GM23338 (cell line): ENCODE data around the gene GPR37. TPM values are rescaled to one million over a fixed set of nuclear protein-coding genes. Genes with fewer than 3 reads are reported as not detected.

Experiments
- ATAC-seq: fragments of 200-7000 bp; cut with Tn5 transposase; 3 replicates; pipeline ENCODE4 v1.9.1; 2020
- DNase-seq: peaks from one replicate; pipeline ENCODE4 v3.0.0-alpha.2; 2015; ENCODE audit warnings: low spot score
- H2AFZ ChIP-seq: fragments of 200-600 bp; sonication (generic); 2 replicates; pipeline ENCODE4 v1.8.0; 2016; ENCODE audit warnings: antibody characterized with exemption, mild to moderate bottlenecking, moderate library complexity
- H3F3A ChIP-seq: fragments of 200-600 bp; sonication (generic); replicated peaks from 2 replicates; pipeline ENCODE4 v1.8.0; 2017; ENCODE audit warnings: antibody characterized with exemption, mixed run types, low read depth
- H3K27ac ChIP-seq: fragments of 200-600 bp; sonication (generic); 2 replicates; pipeline ENCODE4 v1.6.1; 2016; ENCODE audit warnings: low read depth
- H3K27me3 ChIP-seq: fragments of 200-600 bp; sonication (generic); 2 replicates; pipeline ENCODE4 v1.8.0; 2016; ENCODE audit warnings: mild to moderate bottlenecking, mixed run types, moderate library complexity; ENCODE audit not compliant: insufficient read depth
- H3K36me3 ChIP-seq: fragments of 200-600 bp; sonication (generic); 2 replicates; pipeline ENCODE4 v1.8.0; 2016; ENCODE audit warnings: mild to moderate bottlenecking; ENCODE audit not compliant: insufficient read depth
- H3K4me1 ChIP-seq: fragments of 200-600 bp; sonication (generic); 2 replicates; pipeline ENCODE4 v1.8.0; 2016; ENCODE audit warnings: mild to moderate bottlenecking, moderate library complexity; ENCODE audit not compliant: insufficient read depth
- H3K4me2 ChIP-seq: fragments of 200-600 bp; sonication (generic); 2 replicates; pipeline ENCODE4 v1.7.1; 2017; ENCODE audit warnings: mixed run types
- H3K4me3 ChIP-seq: fragments of 200-600 bp; sonication (generic); 2 replicates; pipeline ENCODE4 v1.6.1; 2016; ENCODE audit warnings: mixed run types
- H3K79me2 ChIP-seq: fragments of 200-600 bp; sonication (generic); replicated peaks from 2 replicates; pipeline ENCODE4 v1.8.0; 2017; ENCODE audit warnings: mild to moderate bottlenecking; ENCODE audit not compliant: insufficient read depth
- H3K9me2 ChIP-seq: fragments of 200-600 bp; sonication (generic); 2 replicates; pipeline ENCODE4 v1.8.0; 2017; ENCODE audit not compliant: insufficient read depth
- H4K20me1 ChIP-seq: fragments of 200-600 bp; sonication (generic); replicated peaks from 2 replicates; pipeline ENCODE4 v1.8.0; 2017; ENCODE audit warnings: mild to moderate bottlenecking; ENCODE audit not compliant: insufficient read depth
- H3K27ac Mint-ChIP-seq: 2 replicates; pipeline ENCODE4 v1.8.0; 2020; ENCODE audit warnings: inconsistent platforms, mild to moderate bottlenecking, moderate library complexity, mixed read lengths
- H3K27me3 Mint-ChIP-seq: 3 replicates; pipeline ENCODE4 v1.8.0; 2022; ENCODE audit warnings: low read depth, mild to moderate bottlenecking, moderate library complexity, mixed read lengths, inconsistent platforms; ENCODE audit not compliant: insufficient read depth, poor library complexity
- H3K36me3 Mint-ChIP-seq: 3 replicates; pipeline ENCODE4 v1.8.0; 2021; ENCODE audit warnings: low read depth, mild to moderate bottlenecking, inconsistent platforms, moderate library complexity, mixed read lengths
- H3K4me1 Mint-ChIP-seq: 3 replicates; pipeline ENCODE4 v1.8.0; 2020; ENCODE audit warnings: mild to moderate bottlenecking, inconsistent platforms, mixed read lengths
- H3K4me3 Mint-ChIP-seq: 3 replicates; pipeline ENCODE4 v1.8.0; 2021; ENCODE audit warnings: moderate library complexity, mild to moderate bottlenecking, inconsistent platforms, mixed read lengths
- H3K9me3 Mint-ChIP-seq: 3 replicates; pipeline ENCODE4 v1.8.0; 2020; ENCODE audit warnings: moderate library complexity, mild to moderate bottlenecking, inconsistent platforms, mixed read lengths
- CREB1 ChIP-seq: fragments of 250-450 bp; sonication (Bioruptor Pico); IDR thresholded peaks from 2 replicates; pipeline ENCODE4 v1.5.0; 2020; ENCODE audit warnings: low read depth, mild to moderate bottlenecking, moderate library complexity
- CTCF ChIP-seq, 2 experiments: fragments of 200-600 bp in 1 of 2; sonication (generic) in 1 of 2; conservative IDR thresholded peaks; 2 replicates each; pipeline versions ENCODE4 v1.5.1 to v1.6.1; 2016 to 2017; ENCODE audit warnings: antibody characterized with exemption in 2 of 2, low read depth in 2 of 2, mild to moderate bottlenecking in 2 of 2, moderate library complexity in 1 of 2
- ETS1 ChIP-seq: IDR thresholded peaks from 2 replicates; pipeline ENCODE4 v1.6.1; 2016; ENCODE audit warnings: antibody characterized with exemption
- EZH2 ChIP-seq: fragments of 200-600 bp; sonication (generic); IDR thresholded peaks from one replicate; pipeline ENCODE4 v1.8.0; 2017; ENCODE audit warnings: antibody characterized with exemption, mild to moderate bottlenecking, low read depth; ENCODE audit not compliant: unreplicated experiment
- EZH2phosphoT487 ChIP-seq: fragments of 200-600 bp; sonication (generic); IDR thresholded peaks from one replicate; pipeline ENCODE4 v1.8.1; 2018; ENCODE audit warnings: antibody characterized with exemption; ENCODE audit not compliant: unreplicated experiment
- JUNB ChIP-seq: IDR thresholded peaks from one replicate; pipeline ENCODE4 v1.6.1; 2016; ENCODE audit warnings: antibody characterized with exemption; ENCODE audit not compliant: unreplicated experiment
- NANOG ChIP-seq: IDR thresholded peaks from 2 replicates; pipeline ENCODE4 v1.6.1; 2016; ENCODE audit warnings: antibody characterized with exemption, borderline replicate concordance
- POLR2AphosphoS5 ChIP-seq: IDR thresholded peaks from 2 replicates; pipeline ENCODE4 v1.6.1; 2016; ENCODE audit warnings: antibody characterized with exemption, low read depth
- REST ChIP-seq: IDR thresholded peaks from one replicate; pipeline ENCODE4 v1.6.1; 2018; ENCODE audit warnings: antibody characterized with exemption; ENCODE audit not compliant: unreplicated experiment
- STAT1 ChIP-seq: IDR thresholded peaks from one replicate; pipeline ENCODE4 v1.6.1; 2016; ENCODE audit warnings: antibody characterized with exemption; ENCODE audit not compliant: unreplicated experiment
- ZNF114 ChIP-seq: fragments of 250-450 bp; sonication (Bioruptor Pico); IDR thresholded peaks from 2 replicates; pipeline ENCODE4 v1.5.0; 2020; ENCODE audit warnings: mild to moderate bottlenecking, moderate library complexity
- ZNF331 ChIP-seq: fragments of 250-450 bp; sonication (Bioruptor Pico); IDR thresholded peaks from 2 replicates; pipeline ENCODE4 v1.5.0; 2020; ENCODE audit warnings: low read depth, mild to moderate bottlenecking, moderate library complexity
- ZNF462 ChIP-seq: fragments of 250-450 bp; sonication (Bioruptor Pico); IDR thresholded peaks from 2 replicates; pipeline ENCODE4 v1.5.0; 2020; ENCODE audit warnings: mild to moderate bottlenecking, moderate library complexity
- polyA plus RNA-seq: library from polyadenylated mRNA; unstranded; fragments of >200 nt; fragmentation: Nextera tagmentation; extraction: Ambion mirVana; gene quantifications from 2 replicates; pipeline ENCODE4 v1.2.1, GENCODE V29; 2016
- total RNA-seq: library from RNA; depleted of rRNA; stranded (reverse); fragments of >200 nt; shearing (Covaris generic); gene quantifications from 2 replicates; pipeline ENCODE4 v1.2.3, GENCODE V29; 2014

The GPR37 gene
- total and polyA plus RNA-seq, 2 experiments from 2014 or later: 3.9 to 8.5 TPM

GRCh38 chr7:124812764-124813163 is 47.2 kb upstream of the GPR37 start:
- H3K27ac ChIP-seq: no peak overlapping the region
- Mint-ChIP-seq H3K4me3 (no peak overlapping the region), H3K27ac (no peak overlapping the region), H3K4me1 (peaks cover 49% of the 10 kb centered on the region), H3K9me3 (no peaks in the 10 kb centered on the region), H3K27me3 (peaks cover 2% of the 10 kb centered on the region), H3K36me3 (peaks cover 4% of the 10 kb centered on the region; the same call in 2 of the 3 replicates)
- no peaks in the 10 kb centered on the region for H4K20me1 ChIP-seq
- H3K27me3 ChIP-seq: no peaks in the 10 kb centered on the region
- no peak overlapping the region for H3K4me3 ChIP-seq
- no peaks in the 10 kb centered on the region for H3F3A ChIP-seq
- peak; percentile 60 for ATAC-seq
- H3K4me1 ChIP-seq: peaks cover 51% of the 10 kb centered on the region
- H3K36me3 ChIP-seq: no peaks in the 10 kb centered on the region
- no peaks in the 10 kb centered on the region for H3K79me2 ChIP-seq
- H3K4me2 ChIP-seq: peak overlapping the region; percentile 4; the same call in 1 of the 2 replicates
- H2AFZ ChIP-seq: no peak overlapping the region
- TF ChIP-seq EZH2phosphoT487: no peak
- TF ChIP-seq JUNB: no peak
- TF ChIP-seq EZH2: no peak
- TF ChIP-seq STAT1: no peak
- TF ChIP-seq CTCF (conservative IDR thresholded peaks at IDR 0.05; ENCODE audit: low read depth in 2 of 2): no peak
- TF ChIP-seq ZNF114 (CRISPR knock-in tag): no peak
- no peak for TF ChIP-seq CREB1 (CRISPR knock-in tag)
- TF ChIP-seq ZNF331 (CRISPR knock-in tag): no peak
- no peak for TF ChIP-seq ETS1
- no peak for TF ChIP-seq NANOG
- no peak for TF ChIP-seq POLR2AphosphoS5
- TF ChIP-seq ZNF462 (CRISPR knock-in tag): no peak
- TF ChIP-seq REST: no peak
- 0 out of 2 replicates have a peak, but pooled peaks cover 3% of the 10 kb centered on the region for H3K9me2 ChIP-seq
- DNase-seq: peak; percentile 56
